Mesothelial cell of epicardium (in vitro differentiated cells): Measurements from ENCODE around the gene NMRK2. TPM values are rescaled to one million over a fixed set of nuclear protein-coding genes. Genes with fewer than 3 reads are reported as not detected.
"Not testable (repeated sequence)": the region's sequence is repeated elsewhere in the genome, so short reads cannot be mapped to it uniquely, and the experiment has no call there.

ENCODE experiments used
- DNase-seq, 2 experiments: peaks; one replicate each; pipeline ENCODE4 v3.0.0; 2021; ENCODE audit warnings: low spot score in 2 of 2; ENCODE audit not compliant: unreplicated experiment in 2 of 2
- H3K27ac Mint-ChIP-seq: 2 replicates; pipeline ENCODE4 v1.8.0; 2021; ENCODE audit warnings: mixed read lengths
- H3K27me3 Mint-ChIP-seq: 2 replicates; pipeline ENCODE4 v1.8.0; 2021; ENCODE audit warnings: low read depth, mixed read lengths
- H3K36me3 Mint-ChIP-seq: 2 replicates; pipeline ENCODE4 v1.8.0; 2021; ENCODE audit warnings: mixed read lengths
- H3K4me1 Mint-ChIP-seq: 2 replicates; pipeline ENCODE4 v1.8.0; 2021; ENCODE audit warnings: mixed read lengths
- H3K4me3 Mint-ChIP-seq: 2 replicates; pipeline ENCODE4 v1.8.0; 2021; ENCODE audit warnings: mild to moderate bottlenecking, moderate library complexity, mixed read lengths
- H3K9me3 Mint-ChIP-seq: 2 replicates; pipeline ENCODE4 v1.8.0; 2021; ENCODE audit warnings: mixed read lengths
- CTCF ChIP-seq: fragments of 200-600 bp; sonication (generic); IDR thresholded peaks from one replicate; pipeline ENCODE4 v1.5.0; 2021; ENCODE audit warnings: antibody characterized with exemption; ENCODE audit not compliant: unreplicated experiment
- total RNA-seq: library from RNA; stranded (reverse); gene quantifications from 3 replicates; pipeline ENCODE4 v1.2.1, GENCODE V29; 2021

Gene NMRK2
- total RNA-seq, 1 donor from 2014 or later: not detected

- Mint-ChIP-seq H3K27me3 (no peaks in the 10 kb centered on the region), H3K4me1 (peaks cover 18% of the 10 kb centered on the region), H3K27ac (peak overlapping the region; percentile 50), H3K36me3 (peaks cover 20% of the 10 kb centered on the region), H3K4me3 (no peak overlapping the region), H3K9me3 (no peaks in the 10 kb centered on the region)
- no peak for TF ChIP-seq CTCF
- no peak for DNase-seq
Observed at GRCh38 chr19:3964256-3965194, 31.7 kb downstream of the NMRK2 start.

- peak overlapping the region; percentile 99 for H3K27ac Mint-ChIP-seq
- peaks cover 17% of the 10 kb centered on the region for H3K36me3 Mint-ChIP-seq
- H3K9me3 Mint-ChIP-seq: no peaks in the 10 kb centered on the region
- peaks cover 26% of the 10 kb centered on the region for H3K4me1 Mint-ChIP-seq
- DNase-seq: no peak
- no peak overlapping the region for H3K4me3 Mint-ChIP-seq
- no peaks in the 10 kb centered on the region for H3K27me3 Mint-ChIP-seq
- no peak for TF ChIP-seq CTCF
Observed at GRCh38 chr19:3966051-3967017, 33.5 kb downstream of the NMRK2 start.

GRCh38 chr19:3967983-3968382, 35.1 kb downstream of the NMRK2 start:
- H3K9me3 Mint-ChIP-seq, DNase-seq, H3K27me3 Mint-ChIP-seq: not testable (repeated sequence)
- peaks cover 12% of the 10 kb centered on the region for H3K36me3 Mint-ChIP-seq
- H3K4me3 Mint-ChIP-seq: peak overlapping the region; percentile 93
- peak overlapping the region; percentile 99 for H3K27ac Mint-ChIP-seq
- H3K4me1 Mint-ChIP-seq: peaks cover 27% of the 10 kb centered on the region

- Mint-ChIP-seq H3K9me3 (no peaks in the 10 kb centered on the region), H3K4me3 (peak overlapping the region; percentile 93), H3K27me3 (no peaks in the 10 kb centered on the region), H3K4me1 (peaks cover 27% of the 10 kb centered on the region), H3K36me3 (peaks cover 8% of the 10 kb centered on the region), H3K27ac (peak overlapping the region; percentile 99)
- DNase-seq: peak; percentile 82 to 85
- TF ChIP-seq CTCF: no peak
Observed at GRCh38 chr19:3968556-3969434, 35.9 kb downstream of the NMRK2 start.

GRCh38 chr19:3969435-3970312, 36.8 kb downstream of the NMRK2 start:
- H3K36me3 Mint-ChIP-seq: peaks cover 7% of the 10 kb centered on the region
- no peak for TF ChIP-seq CTCF
- DNase-seq: peak in 1 of 2 experiments; percentile 58
- H3K9me3 Mint-ChIP-seq: no peaks in the 10 kb centered on the region
- peak overlapping the region; percentile 93 for H3K4me3 Mint-ChIP-seq
- H3K4me1 Mint-ChIP-seq: peaks cover 27% of the 10 kb centered on the region
- no peaks in the 10 kb centered on the region for H3K27me3 Mint-ChIP-seq
- H3K27ac Mint-ChIP-seq: peak overlapping the region; percentile 99
